HG03442 (cell line): ENCODE results near the gene ARFGAP1.

Experiments used
- ATAC-seq: cut with Tn5 transposase; IDR thresholded peaks from one replicate; pipeline ENCODE4 v1.9.1; 2021; ENCODE audit warnings: mild to moderate bottlenecking, moderate library complexity; ENCODE audit not compliant: unreplicated experiment

Gene ARFGAP1

DNA sequence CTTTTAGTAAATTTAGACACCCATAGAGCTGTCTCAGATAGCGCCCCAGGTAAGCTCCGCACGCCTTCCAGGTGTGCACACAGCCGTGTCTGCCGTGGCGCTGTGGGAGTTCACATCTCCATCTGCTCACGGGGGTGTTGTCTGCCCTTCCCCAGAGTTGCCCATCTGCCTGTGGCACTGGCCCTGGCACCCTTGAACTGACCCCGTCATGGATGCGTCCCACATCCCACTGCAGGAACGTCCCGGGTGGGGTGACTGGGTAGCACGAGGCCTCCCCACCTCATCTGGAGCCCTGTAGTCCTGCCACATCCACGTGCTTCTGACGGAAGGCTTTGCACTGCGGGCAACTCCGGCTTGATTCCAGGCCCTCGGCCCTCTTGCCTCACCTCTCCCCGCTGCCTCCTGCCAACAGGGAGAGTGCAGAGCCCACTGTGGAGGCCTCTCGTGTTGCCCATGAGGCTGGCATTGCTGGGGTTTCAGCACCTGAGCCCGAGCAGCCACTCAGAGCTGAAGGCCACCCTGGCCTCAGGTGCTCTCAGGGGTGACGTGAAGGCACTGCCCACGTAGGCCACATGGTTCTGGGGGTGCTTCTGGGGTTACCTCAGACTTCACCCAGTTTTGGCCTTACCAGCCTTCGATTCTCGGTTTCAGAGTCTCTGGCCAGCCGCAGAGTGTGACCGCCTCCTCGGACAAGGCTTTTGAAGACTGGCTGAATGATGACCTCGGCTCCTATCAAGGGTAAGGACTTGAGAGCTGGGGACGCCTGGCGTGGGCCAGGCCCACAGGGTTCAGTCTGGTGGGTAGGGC is 5.1 kb downstream of the ARFGAP1 start:
- ATAC-seq: no peak

- no peak for ATAC-seq
Observed at GRCh38 chr20:63278661-63279060, 6.0 kb downstream of the ARFGAP1 start.

DNA sequence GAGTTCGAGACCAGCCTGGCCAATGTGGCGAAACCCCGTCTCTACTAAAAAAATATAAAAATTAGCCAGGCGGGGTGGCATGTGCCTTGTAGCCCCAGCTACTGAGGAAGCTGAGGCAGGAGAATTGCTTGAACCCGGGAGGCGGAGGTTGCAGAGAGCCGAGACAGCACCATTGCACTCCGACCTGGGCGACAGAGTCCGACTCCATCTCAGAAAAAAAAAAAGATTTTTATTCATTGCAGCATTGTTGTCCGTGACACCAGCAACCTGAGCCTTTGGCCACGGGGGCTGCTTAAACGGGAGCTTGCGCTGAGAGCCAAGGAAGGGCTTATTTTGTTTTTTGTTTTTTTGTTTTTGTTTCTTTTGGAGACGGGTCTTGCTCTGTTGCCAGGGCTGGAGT is 7.3 kb downstream of the ARFGAP1 start:
- no peak for ATAC-seq

DNA sequence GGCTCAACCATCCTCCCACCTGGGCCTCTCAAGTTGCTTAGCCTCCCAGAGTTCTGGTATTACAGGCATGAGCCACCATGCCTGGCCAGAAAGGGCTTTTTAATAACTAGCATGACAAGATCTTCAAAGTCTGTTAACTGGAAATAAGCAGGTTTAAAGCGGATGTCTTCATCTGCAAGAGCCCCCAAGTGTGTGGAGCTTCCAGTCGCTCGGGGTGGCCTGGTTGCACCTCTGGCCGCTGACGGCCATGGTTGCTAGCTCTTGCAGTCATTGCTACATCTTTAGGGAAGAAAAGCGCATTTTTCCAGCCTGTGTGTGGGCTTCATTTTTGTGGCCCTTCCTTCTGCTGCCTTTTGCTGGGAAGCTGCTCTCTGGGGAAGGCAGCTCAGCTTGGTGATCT is 7.8 kb downstream of the ARFGAP1 start:
- ATAC-seq: no peak

DNA sequence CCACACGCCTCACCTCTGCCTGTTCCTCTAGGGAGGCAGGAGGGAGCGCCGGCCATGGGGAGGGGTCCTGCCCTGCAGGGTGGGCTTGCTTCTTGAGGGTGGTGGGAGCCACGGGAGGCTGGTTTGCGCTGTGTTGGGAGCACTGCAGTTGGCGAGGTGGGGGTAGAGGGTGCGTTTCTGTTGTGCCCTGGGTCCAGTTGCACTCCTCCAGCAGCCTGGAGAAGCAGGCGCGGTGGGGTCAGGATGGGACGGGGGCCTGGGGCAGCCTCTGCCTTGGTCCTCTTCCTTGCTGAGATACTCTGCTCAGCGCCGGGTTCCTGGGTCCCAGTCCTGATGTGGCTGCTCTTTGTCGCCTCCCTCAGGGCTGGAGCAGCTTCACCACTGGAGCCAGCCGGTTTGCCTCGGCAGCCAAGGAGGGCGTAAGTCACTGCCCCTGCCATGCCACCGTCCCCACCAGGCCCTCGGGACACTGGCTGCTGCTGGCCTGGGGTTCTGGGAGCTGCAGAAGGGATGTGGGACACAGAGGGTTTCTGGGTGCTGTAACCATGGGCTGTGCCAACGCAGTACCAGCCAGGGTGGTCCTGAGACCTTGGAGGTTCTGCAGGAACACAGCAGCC is 8.4 kb downstream of the ARFGAP1 start:
- ATAC-seq: no peak

DNA sequence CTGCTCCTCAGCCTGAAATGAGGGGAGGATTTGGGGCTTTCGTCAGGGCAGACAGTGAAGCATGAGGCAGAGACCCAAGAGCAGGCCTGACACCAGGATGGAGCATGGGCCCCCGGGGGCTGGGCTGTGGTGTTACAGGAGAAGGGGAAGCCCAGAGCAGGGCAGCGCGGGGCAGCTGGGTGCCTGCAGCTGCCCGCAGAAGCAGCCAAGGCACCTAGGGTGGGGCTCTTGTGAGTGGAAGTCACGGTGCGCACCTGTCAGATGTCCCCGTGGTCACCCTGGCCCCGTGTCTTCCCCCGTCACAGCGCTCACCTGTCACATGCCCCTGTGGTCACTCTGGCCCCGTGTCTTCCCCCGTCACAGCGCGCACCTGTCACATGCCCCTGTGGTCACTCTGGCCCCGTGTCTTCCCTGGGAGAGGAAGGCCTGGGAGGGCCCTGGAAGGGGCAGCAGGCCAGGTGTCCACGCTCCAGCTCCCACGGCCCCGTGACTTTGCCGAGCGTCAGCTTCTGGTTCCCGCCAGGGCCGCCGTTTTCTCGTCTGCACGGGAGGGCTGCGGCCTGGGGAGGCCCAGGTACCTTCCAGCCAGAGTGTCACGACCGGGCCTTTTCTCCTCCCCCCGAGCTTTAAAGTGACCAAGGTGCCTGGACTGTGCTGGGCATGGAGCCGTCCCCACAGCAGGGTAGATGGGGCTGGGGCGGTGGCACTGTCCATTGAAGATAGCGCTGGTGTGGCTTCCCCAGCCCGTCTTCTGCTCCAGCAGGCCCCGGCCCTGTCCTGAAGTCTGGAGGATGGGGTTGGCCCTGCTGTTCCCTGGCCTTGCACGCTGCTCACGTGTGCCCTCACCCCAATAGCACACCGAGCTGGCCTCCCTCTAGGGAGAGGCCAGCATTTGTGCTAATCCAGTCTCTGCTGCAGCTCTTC is 9.4 kb downstream of the ARFGAP1 start:
- no peak for ATAC-seq

- ATAC-seq: no peak
Observed at GRCh38 chr20:63282946-63283345, 10.3 kb downstream of the ARFGAP1 start.

- no peak for ATAC-seq
Observed at GRCh38 chr20:63283397-63284082, 10.9 kb downstream of the ARFGAP1 start.

GRCh38 chr20:63284083-63284440 is 11.4 kb downstream of the ARFGAP1 start:
- no peak for ATAC-seq

DNA sequence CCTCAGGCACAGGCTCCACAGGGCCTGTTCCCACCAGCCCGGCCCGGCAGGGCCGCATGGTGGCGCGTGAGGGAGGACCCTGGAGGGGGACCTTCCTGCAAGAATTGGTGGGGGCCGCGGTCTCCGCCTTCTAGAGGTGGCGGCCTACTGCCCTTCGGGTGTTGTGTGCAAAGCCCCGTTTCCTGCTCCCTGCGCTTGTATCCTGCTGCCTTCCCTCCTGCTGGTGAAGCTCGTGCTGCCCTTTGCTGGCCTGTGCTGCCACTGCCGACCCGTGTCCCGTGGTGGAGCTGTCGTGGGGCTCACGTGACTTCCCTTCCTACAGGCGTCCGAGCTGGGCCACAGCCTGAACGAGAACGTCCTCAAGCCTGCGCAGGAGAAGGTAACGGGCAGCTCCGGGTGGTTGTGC is 11.9 kb downstream of the ARFGAP1 start:
- no peak for ATAC-seq

DNA sequence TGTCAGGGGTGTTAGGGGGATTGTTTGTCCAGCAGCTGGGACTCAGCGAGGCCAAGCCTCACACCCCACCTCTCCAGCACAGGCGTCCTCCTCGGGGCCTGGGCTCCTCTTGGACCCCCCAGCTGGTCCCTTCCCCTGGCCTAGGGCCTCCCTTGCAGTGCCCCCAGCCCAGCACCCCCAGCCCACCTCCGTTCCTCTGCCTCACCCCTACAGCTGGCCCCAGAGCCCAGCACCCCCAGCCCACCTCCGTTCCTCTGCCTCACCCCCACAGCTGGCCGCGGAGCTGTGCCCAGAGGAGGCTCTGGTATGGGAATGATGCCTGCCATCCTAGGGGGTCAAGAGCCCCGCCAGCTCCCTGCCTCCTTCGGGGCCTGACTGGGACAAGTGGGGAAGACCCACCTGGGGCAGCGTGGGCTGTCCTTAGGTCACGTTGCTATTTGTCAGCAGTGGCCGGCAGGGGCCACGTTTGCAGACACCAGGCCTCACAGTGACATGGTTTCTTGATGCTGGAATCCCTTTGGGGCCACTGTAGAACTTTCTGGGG is 12.4 kb downstream of the ARFGAP1 start:
- ATAC-seq: no peak

DNA sequence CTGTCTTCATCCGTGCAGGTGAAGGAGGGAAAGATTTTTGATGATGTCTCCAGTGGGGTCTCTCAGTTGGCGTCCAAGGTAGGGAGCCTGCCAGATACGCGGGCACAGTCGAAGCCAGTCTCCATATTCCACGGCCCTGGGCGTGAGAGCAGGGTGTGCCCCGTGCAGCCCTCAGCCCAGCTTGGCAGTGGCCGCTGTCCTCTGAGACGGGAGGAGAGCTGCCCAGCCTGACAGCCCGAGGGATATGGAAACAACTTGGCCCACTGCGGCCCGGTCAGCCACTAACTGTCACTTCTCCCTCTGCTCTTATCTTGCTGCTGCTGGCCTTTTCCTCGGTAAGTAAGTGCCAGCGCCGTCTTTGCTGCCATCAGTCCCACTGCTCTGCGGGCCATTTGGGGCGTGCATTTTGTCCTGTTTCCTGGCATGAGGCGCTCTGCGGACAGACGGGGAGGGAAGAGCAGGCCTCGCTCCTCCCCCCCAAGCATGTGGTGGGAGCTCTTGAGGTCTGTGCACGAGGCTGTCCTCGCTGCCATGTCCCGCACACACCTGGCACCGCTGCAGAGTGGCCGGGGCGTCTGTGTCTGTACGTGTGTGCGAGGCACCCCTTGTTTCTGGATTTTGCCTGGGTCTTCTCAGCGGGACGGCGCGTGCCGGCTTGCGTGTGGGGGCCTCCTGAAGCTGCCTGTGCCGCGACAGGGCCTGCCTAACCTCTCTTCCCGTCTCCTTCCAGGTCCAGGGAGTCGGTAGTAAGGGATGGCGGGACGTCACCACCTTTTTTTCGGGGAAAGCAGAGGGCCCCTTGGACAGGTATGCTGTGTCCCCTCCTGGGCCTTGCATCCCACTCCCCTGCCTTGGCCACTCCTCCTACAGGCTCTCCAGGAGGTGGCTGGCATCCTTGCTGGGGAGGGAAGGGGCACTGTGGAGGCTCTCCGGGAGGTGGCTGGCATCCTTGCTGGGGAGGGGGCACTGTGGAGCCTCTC is 13.3 kb downstream of the ARFGAP1 start:
- ATAC-seq: no peak

DNA sequence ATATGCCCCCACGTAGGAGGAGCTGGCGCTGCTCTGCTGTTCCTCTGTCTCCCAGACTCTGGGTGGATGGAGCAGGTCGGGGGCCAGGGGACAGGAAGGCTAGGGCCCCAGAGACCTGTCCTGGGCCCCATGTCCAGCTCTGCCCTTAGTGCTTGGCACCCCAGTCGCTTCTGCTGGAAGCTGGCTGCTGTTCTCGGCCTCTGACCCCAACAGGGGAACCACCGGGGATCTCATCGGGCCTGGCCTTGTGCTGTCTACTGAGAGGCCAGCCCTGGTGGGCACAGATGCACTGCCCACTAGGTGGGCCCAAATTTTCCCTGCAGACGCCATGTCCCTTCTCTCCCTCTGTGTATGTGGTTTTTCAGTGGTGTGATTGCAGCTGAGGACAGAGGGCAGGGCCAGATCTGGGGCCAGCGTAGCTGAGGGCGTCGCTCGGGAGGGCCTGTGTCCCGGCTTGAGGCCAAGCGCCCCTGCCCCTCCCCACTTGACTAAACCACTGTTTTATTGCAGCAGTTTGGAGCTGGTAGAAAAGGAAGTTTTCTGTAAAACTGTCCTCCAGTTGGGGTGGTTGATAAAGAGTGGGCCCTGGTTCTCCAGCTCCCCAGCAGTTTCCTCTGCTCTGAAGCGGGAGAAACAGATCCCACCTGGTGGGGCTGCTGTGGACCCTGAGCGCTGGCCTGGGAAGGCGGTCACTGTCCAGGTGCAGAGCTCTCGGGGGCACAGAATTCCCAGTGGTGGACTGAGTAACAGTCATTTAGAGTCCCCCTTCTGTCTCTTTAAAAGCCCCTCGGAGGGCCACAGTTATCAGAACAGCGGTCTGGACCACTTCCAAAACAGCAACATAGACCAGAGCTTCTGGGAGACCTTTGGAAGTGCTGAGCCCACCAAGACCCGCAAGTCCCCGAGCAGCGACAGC is 14.4 kb downstream of the ARFGAP1 start:
- ATAC-seq: no peak

- ATAC-seq: no peak
Observed at GRCh38 chr20:63287697-63288580, 15.3 kb downstream of the ARFGAP1 start.

DNA sequence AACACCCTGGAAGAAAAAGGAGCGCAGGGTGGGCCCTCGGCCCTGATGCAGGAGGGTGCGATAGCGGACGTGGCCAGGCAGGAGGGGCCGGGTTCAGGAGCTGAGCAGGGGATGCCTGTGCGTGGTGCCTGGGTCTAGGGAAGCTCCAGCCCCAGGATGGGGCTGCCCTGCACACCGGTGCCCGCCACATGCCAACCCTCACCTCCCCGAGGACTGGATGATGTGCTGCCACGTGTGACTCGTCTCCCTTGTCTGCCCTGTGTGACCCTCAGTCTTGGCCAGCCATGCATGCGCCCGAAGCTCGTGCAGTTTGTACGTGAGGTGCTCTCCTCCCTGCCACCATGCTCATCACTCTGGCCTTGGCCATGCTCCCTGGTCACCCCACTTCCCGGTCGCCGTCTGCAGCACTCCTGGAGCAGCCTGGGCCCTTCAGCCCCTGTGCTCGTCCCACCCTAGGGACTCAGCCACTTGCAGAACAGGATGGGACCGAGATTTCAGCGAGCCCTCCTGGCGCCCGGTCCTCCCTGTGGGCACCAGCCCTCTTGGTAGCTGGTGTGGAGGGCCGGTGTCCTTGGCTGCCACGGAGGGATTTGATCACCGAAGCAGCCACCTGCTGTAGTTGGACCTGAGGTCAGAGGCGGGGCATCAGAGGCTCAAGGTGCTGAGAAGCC is 16.1 kb downstream of the ARFGAP1 start:
- no peak for ATAC-seq

- no peak for ATAC-seq
Observed at GRCh38 chr20:63289311-63290135, 16.9 kb downstream of the ARFGAP1 start.
